ENCODE data around the gene HERPUD2.

- no peak for TF ChIP-seq CTCF (IDR thresholded peaks at IDR 0.05 in 4 of 5, conservative IDR thresholded peaks at IDR 0.05 in 1 of 5)
- TF ChIP-seq POLR2A (IDR thresholded peaks at IDR 0.05): no peak
Observed at GRCh38 chr7:35736725-35737124, 41.8 kb upstream of the HERPUD2 start.
